Posterior vena cava (tissue), 2 donors: Measurements from ENCODE around the gene NSUN2. TPM values are rescaled to one million over a fixed set of nuclear protein-coding genes. Genes with fewer than 3 reads are reported as not detected.

ENCODE experiments used
- DNase-seq: peaks from one replicate; pipeline ENCODE4 v3.0.0-alpha.2; 2020; ENCODE audit warnings: low spot score
- intact Hi-C, 2 donors: fragments of 100-400 bp; cut with DNase I; formaldehyde crosslinking; loops; one replicate each; pipeline versions ENCODE4 v1.14.1 to v1.14.2; 2022 to 2023
- total RNA-seq, 2 donors: library from RNA; stranded (reverse); fragmentation: NEBNext Ultra II Directional; extraction: Animal tissue kit (Norgen Biotek cat#: 25700); gene quantifications; one replicate each; pipeline ENCODE4 v1.2.1, GENCODE V29; 2021
- donor health status: DM: yes; HTN: yes; CAD: no.
- donor health status: DM: yes; HTN: yes; CAD: no.

Gene NSUN2
- total RNA-seq, 2 donors from 2014 or later = 31.6 to 35.2 TPM

GRCh38 chr5:6611334-6612256, 21.2 kb downstream of the NSUN2 start:
- intact Hi-C loops = no loop called here
- no peak for DNase-seq

GRCh38 chr5:6608016-6608415, 24.8 kb downstream of the NSUN2 start:
- intact Hi-C loops = no loop called here
- no peak for DNase-seq

GRCh38 chr5:6607559-6607936, 25.3 kb downstream of the NSUN2 start:
- no peak for DNase-seq
- intact Hi-C loops = no loop called here

- intact Hi-C loops = no loop called here
- DNase-seq = no peak
Measured at GRCh38 chr5:6606884-6607558, 25.8 kb downstream of the NSUN2 start.

- no peak for DNase-seq
- intact Hi-C loops = no loop called here
Measured at GRCh38 chr5:6604946-6605345, 27.9 kb downstream of the NSUN2 start.

- intact Hi-C loops = no loop called here
- DNase-seq = no peak
Measured at GRCh38 chr5:6604341-6604740, 28.5 kb downstream of the NSUN2 start.

GRCh38 chr5:6603643-6604042, 29.2 kb downstream of the NSUN2 start:
- intact Hi-C loops = no loop called here

GRCh38 chr5:6602441-6602840, 30.4 kb downstream of the NSUN2 start:
- no peak for DNase-seq
- intact Hi-C loops = no loop called here

More at GRCh38 chr5:6603643-6604042, 29.2 kb downstream of the NSUN2 start:
- no peak for DNase-seq

- intact Hi-C loops = no loop called here
- no peak for DNase-seq
Measured at GRCh38 chr5:6601816-6602215, 31.0 kb downstream of the NSUN2 start.

GRCh38 chr5:6601271-6601670, 31.6 kb downstream of the NSUN2 start:
- DNase-seq = no peak
- intact Hi-C loops = no loop called here

- intact Hi-C loops = no loop called here
- DNase-seq = no peak
Measured at GRCh38 chr5:6599739-6600138, 33.1 kb downstream of the NSUN2 start.

- no peak for DNase-seq
- intact Hi-C loops = no loop called here
Measured at GRCh38 chr5:6598351-6598900, 34.4 kb downstream of the NSUN2 start.

- intact Hi-C loops = no loop called here
- DNase-seq = no peak
Measured at GRCh38 chr5:6597557-6597956, 35.3 kb downstream of the NSUN2 start.

- DNase-seq = no peak
- intact Hi-C loops = no loop called here
Measured at GRCh38 chr5:6596388-6596787, 36.5 kb downstream of the NSUN2 start.

- no peak for DNase-seq
- intact Hi-C loops = no loop called here
Measured at GRCh38 chr5:6595405-6595804, 37.4 kb downstream of the NSUN2 start.

GRCh38 chr5:6594066-6594465, 38.8 kb downstream of the NSUN2 start:
- DNase-seq = no peak
- intact Hi-C loops = no loop called here

- no peak for DNase-seq
- intact Hi-C loops = no loop called here
Measured at GRCh38 chr5:6593148-6594016, 39.5 kb downstream of the NSUN2 start.

GRCh38 chr5:6592601-6593000, 40.2 kb downstream of the NSUN2 start:
- intact Hi-C loops = no loop called here
- no peak for DNase-seq

- intact Hi-C loops = no loop called here
- DNase-seq = no peak
Measured at GRCh38 chr5:6591671-6592288, 41.1 kb downstream of the NSUN2 start.
